Measurements from ENCODE around the gene LRP1.

Gene LRP1

GRCh38 chr12:57109207-57110103 is 18.8 kb upstream of the LRP1 start:
- TF ChIP-seq ZNF565 (CRISPR knock-in tag; conservative IDR thresholded peaks at IDR 0.05; ENCODE audit: low read depth), result no peak
- TF ChIP-seq CSDC2 (CRISPR knock-in tag; IDR thresholded peaks at IDR 0.05), result no peak
- TF ChIP-seq ESRRG (CRISPR knock-in tag; IDR thresholded peaks at IDR 0.05), result no peak
- TF ChIP-seq, protein P1, sequence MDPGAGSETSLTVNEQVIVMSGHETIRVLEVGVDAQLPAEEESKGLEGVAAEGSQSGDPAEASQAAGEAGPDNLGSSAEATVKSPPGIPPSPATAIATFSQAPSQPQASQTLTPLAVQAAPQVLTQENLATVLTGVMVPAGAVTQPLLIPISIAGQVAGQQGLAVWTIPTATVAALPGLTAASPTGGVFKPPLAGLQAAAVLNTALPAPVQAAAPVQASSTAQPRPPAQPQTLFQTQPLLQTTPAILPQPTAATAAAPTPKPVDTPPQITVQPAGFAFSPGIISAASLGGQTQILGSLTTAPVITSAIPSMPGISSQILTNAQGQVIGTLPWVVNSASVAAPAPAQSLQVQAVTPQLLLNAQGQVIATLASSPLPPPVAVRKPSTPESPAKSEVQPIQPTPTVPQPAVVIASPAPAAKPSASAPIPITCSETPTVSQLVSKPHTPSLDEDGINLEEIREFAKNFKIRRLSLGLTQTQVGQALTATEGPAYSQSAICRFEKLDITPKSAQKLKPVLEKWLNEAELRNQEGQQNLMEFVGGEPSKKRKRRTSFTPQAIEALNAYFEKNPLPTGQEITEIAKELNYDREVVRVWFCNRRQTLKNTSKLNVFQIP (CRISPR knock-in tag; IDR thresholded peaks at IDR 0.05; ENCODE audit: borderline replicate concordance, low read depth), result no peak
- no peak for TF ChIP-seq TSHZ2 (CRISPR knock-in tag; IDR thresholded peaks at IDR 0.05)
- TF ChIP-seq CREB5 (CRISPR knock-in tag; IDR thresholded peaks at IDR 0.05; ENCODE audit: low read depth), result no peak
- TF ChIP-seq ZNF8 (CRISPR knock-in tag; IDR thresholded peaks at IDR 0.05), result no peak
- no peak for TF ChIP-seq TCF4 (CRISPR knock-in tag; IDR thresholded peaks at IDR 0.05; ENCODE audit: borderline replicate concordance)
- no peak for TF ChIP-seq TOX (CRISPR knock-in tag; IDR thresholded peaks at IDR 0.05; ENCODE audit: borderline replicate concordance)
- TF ChIP-seq ZFP30 (CRISPR knock-in tag; IDR thresholded peaks at IDR 0.05), result no peak
- no peak for TF ChIP-seq PPARA (CRISPR knock-in tag; IDR thresholded peaks at IDR 0.05; ENCODE audit: borderline replicate concordance)
- TF ChIP-seq BACH2 (CRISPR knock-in tag; IDR thresholded peaks at IDR 0.05; ENCODE audit: borderline replicate concordance), result no peak
- no peak for TF ChIP-seq PATZ1 (CRISPR knock-in tag; IDR thresholded peaks at IDR 0.05; ENCODE audit: borderline replicate concordance)
- no peak for TF ChIP-seq ZNF70 (CRISPR knock-in tag; IDR thresholded peaks at IDR 0.05)
- no peak for TF ChIP-seq GLIS3 (CRISPR knock-in tag; IDR thresholded peaks at IDR 0.05)
- TF ChIP-seq RARB (CRISPR knock-in tag; IDR thresholded peaks at IDR 0.05), result no peak
- TF ChIP-seq ISL1 (CRISPR knock-in tag; IDR thresholded peaks at IDR 0.05), result no peak
- ATAC-seq, result no peak

- ATAC-seq, result no peak
- no peak for TF ChIP-seq CREB5 (CRISPR knock-in tag; IDR thresholded peaks at IDR 0.05; ENCODE audit: low read depth)
- no peak for TF ChIP-seq GLIS3 (CRISPR knock-in tag; IDR thresholded peaks at IDR 0.05)
- TF ChIP-seq OSR1 (CRISPR knock-in tag; IDR thresholded peaks at IDR 0.05), result no peak
- no peak for TF ChIP-seq ZC3H10 (CRISPR knock-in tag; IDR thresholded peaks at IDR 0.05)
- no peak for TF ChIP-seq ZNF565 (CRISPR knock-in tag; conservative IDR thresholded peaks at IDR 0.05; ENCODE audit: low read depth)
- TF ChIP-seq, protein P1 (CRISPR knock-in tag; IDR thresholded peaks at IDR 0.05; ENCODE audit: borderline replicate concordance, low read depth), result no peak
- no peak for TF ChIP-seq CSRNP3 (CRISPR knock-in tag; IDR thresholded peaks at IDR 0.05)
- no peak for TF ChIP-seq PPARA (CRISPR knock-in tag; IDR thresholded peaks at IDR 0.05; ENCODE audit: borderline replicate concordance)
- TF ChIP-seq BACH2 (CRISPR knock-in tag; IDR thresholded peaks at IDR 0.05; ENCODE audit: borderline replicate concordance), result no peak
- TF ChIP-seq PATZ1 (CRISPR knock-in tag; IDR thresholded peaks at IDR 0.05; ENCODE audit: borderline replicate concordance), result no peak
- TF ChIP-seq SNAI2 (CRISPR knock-in tag; IDR thresholded peaks at IDR 0.05), result no peak
- TF ChIP-seq ZFP30 (CRISPR knock-in tag; IDR thresholded peaks at IDR 0.05), result no peak
- no peak for TF ChIP-seq CSDC2 (CRISPR knock-in tag; IDR thresholded peaks at IDR 0.05)
Observed at GRCh38 chr12:57110104-57111030, 17.9 kb upstream of the LRP1 start.
